ENCODE measurements around the gene USP34. TPM values are rescaled to one million over a fixed set of nuclear protein-coding genes. Genes with fewer than 3 reads are reported as not detected.

The USP34 gene
- total RNA-seq, 4 donors from 2014 or later = 124 to 147 (median 135) TPM

DNA sequence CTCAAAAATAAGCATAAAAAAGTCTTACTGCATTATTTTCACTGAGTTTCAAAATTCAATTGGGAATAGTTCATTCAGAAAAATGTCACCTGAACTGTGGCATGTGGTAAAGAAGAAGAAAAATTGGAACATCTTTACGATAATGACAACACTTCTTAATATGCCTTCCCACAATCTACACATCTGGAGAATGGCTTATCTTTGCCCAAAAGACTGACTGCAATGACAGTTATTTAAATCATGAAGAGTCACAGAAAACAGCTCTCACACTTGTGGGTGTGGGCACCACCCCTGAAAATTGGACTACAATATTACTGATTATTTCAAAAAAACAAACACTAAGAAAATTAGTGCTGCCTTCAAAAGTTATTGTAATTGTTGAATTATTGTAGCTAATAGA is 152.3 kb downstream of the USP34 start:
- DNase-seq (ENCODE audit: low spot score) = no peak
- ATAC-seq (ENCODE audit: low FRiP score) = no peak
- TF ChIP-seq, protein P1, sequence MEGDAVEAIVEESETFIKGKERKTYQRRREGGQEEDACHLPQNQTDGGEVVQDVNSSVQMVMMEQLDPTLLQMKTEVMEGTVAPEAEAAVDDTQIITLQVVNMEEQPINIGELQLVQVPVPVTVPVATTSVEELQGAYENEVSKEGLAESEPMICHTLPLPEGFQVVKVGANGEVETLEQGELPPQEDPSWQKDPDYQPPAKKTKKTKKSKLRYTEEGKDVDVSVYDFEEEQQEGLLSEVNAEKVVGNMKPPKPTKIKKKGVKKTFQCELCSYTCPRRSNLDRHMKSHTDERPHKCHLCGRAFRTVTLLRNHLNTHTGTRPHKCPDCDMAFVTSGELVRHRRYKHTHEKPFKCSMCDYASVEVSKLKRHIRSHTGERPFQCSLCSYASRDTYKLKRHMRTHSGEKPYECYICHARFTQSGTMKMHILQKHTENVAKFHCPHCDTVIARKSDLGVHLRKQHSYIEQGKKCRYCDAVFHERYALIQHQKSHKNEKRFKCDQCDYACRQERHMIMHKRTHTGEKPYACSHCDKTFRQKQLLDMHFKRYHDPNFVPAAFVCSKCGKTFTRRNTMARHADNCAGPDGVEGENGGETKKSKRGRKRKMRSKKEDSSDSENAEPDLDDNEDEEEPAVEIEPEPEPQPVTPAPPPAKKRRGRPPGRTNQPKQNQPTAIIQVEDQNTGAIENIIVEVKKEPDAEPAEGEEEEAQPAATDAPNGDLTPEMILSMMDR (IDR thresholded peaks at IDR 0.05) = no peak

DNA sequence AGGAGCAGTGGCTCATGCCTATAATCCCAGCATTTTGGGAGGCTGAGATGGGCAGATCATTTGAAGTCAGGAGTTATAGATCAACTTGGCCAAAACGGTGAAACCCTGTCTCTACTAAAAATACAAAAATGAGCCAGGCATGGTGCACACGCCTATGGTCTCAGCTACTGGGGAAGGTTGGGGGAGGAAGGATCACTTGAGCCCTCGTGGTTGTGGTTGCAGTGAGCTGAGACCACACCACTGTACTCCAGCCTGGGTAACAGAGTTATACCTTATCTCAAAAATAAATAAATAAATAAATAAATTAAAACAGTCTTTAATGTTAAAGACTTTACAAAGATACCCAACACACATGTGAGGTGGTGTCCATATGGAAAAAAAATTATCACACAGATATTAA is 174.9 kb downstream of the USP34 start:
- DNase-seq (ENCODE audit: low spot score) = no peak
- TF ChIP-seq, protein P1 (IDR thresholded peaks at IDR 0.05) = no peak
- no peak for ATAC-seq (ENCODE audit: low FRiP score)

DNA sequence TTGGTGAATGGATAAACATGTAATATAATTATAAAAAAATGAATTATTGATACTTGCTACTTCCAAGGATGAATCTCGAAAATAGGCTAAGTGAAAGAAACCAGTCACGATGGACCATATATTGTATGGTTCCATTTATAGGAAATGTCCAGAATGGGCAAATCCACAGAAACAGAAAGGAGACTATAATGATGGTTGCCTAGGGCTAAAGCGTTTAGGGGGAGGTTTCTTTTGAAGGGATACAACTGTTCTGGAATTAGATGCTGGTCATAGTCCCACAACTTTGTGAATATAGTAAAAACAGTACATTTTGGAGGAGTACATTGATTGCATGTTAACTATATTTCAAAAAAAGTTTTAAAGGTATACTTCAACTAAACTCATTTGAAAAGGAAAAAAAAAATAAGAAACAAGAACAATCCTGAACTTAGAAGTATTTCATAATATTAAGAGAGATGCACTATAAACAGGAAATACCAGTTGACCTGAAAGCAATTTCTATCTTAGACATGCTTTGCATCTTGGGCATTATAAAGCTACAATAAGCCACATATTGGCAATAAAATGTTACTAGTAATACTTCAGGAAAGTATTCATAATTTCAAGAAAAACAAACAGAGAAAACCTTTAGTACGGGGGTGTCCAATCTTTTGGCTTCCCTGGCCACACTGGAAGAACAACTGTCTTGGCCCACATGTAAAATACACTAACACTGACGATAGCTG is 178.9 kb downstream of the USP34 start:
- TF ChIP-seq, protein P1 (IDR thresholded peaks at IDR 0.05) = no peak
- ATAC-seq (ENCODE audit: low FRiP score) (no peak), DNase-seq (ENCODE audit: low spot score) (no peak)

DNA sequence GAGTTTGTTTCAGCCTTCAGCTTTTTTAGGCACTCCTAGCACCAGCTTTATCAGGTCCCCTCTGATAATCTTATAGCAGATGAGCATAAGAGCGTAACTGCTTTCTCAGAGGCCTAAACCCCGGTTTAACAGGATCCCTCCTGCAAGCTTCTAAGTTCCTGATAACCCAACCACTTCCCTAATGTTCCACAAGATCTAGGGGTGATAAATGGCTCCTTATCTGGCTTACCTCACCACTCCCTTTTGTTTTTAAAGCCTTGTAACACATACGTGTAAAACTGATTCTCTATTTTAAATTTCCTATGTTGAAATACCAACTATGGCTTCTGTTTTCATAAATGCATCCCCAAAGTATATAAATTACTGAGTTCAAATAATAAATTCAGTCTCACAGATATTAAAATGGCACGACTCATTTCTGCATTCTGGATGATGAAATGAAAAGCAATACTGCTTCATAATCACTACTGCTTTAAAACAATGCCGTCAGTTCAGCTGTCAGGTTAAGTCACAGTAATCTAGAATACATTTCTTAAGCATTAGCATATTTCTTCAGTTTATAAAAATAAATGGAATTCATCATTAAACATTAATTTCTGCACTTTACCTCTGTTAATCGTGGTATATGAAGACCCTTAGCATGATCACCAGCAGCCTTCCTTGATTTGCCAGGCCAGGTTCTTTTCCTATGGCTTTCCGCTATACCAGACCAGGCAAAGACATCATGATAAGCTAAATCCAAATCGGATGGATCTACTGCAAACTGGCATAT is 182.6 kb downstream of the USP34 start:
- DNase-seq (ENCODE audit: low spot score) (no peak), ATAC-seq (ENCODE audit: low FRiP score) (no peak)
- TF ChIP-seq, protein P1 (IDR thresholded peaks at IDR 0.05) = no peak

DNA sequence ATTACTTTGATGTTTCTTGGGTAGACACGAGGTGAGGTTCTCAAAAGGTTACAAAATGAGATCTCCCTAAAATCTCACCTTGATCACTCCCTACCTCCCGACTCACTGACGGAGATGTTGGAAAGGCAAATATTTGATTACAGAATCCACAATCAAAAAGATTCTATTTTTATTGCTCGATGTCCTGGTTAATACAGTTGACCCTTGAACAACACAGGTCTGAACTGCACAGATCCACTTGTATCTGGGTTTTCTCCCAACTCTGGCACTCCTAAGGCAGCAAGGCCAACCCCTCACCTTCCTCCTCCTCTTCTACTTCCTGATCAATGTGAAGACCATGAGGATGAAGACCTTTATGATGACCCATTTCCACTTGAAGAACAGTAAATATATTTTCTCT is 183.6 kb downstream of the USP34 start:
- TF ChIP-seq, protein P1 (IDR thresholded peaks at IDR 0.05) = no peak
- DNase-seq (ENCODE audit: low spot score) (no peak), ATAC-seq (ENCODE audit: low FRiP score) (no peak)

DNA sequence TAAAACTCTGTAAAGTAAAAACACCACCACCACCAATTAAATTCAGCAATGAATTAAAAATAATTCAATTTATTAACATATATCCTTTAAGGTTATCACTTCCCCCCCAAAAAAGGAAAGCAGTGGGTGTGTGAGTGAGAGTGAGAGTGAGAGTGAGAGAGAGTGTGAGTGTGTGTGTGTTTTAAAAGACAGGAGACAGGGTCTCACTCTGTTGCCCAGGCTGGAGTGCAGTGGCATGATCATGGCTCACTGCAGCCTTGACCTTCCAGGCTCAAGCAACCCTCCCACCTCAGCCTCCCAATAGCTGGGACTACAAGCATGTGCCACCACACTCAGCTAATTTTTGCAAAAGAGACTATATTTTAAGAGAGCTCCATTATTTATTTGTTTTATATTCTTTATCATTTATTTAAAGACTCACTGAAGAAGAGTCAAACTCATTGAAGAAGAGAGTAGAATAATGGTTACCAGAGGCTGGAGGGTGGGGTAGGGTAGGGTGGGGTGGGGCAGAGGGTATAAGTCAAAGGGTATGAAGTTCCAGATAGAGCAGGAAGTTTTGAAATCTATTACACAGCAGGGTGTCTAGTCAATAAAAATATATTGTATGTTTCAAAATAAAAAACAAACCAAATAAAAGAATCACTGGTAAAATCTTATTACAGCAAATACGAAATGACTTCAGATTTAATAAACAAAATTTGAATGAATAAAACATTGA is 187.3 kb downstream of the USP34 start:
- TF ChIP-seq, protein P1 (IDR thresholded peaks at IDR 0.05) = no peak

More for the DNA sequence above, 187.3 kb downstream of the USP34 start:
- DNase-seq (ENCODE audit: low spot score) (no peak), ATAC-seq (ENCODE audit: low FRiP score) (no peak)
